A673 (cell line): ENCODE data around the gene FBXL7. TPM values are rescaled to one million over a fixed set of nuclear protein-coding genes. Genes with fewer than 3 reads are reported as not detected.

Experiments
- BruUV-seq: library from RNA; stranded (reverse); fragments of 400-500 nt; replicated peaks from 2 replicates; lab custom pipeline; 2021; lab: Mats Ljungman, UMichigan
- CTCF ChIA-PET: fragments of 300-600 bp; sonication (Branson Sonifier 250); formaldehyde crosslinking; loops from one replicate; lab custom pipeline; 2022; ENCODE audit warnings: antibody characterized with exemption; lab: Charles Lee
- POLR2A ChIA-PET: fragments of 300-600 bp; sonication (Branson Sonifier 250); formaldehyde crosslinking; loops from one replicate; lab custom pipeline; 2022; ENCODE audit warnings: antibody characterized with exemption; ENCODE audit not compliant: low non-redundant PET; lab: Charles Lee
- DNase-seq: peaks from one replicate; pipeline ENCODE4 v3.0.0-alpha.2; 2015; ENCODE audit warnings: low spot score
- H3K27ac ChIP-seq: fragments of 200-600 bp; sonication (generic); 2 replicates; pipeline ENCODE4 v1.5.1; 2016; ENCODE audit warnings: mixed run types, low read depth, mild to moderate bottlenecking, mixed read lengths, antibody characterized with exemption, low read length; ENCODE audit not compliant: poor library complexity, severe bottlenecking
- H3K27me3 ChIP-seq: fragments of 200-600 bp; sonication (generic); replicated peaks from 2 replicates; pipeline ENCODE4 v1.6.1; 2017; ENCODE audit warnings: mixed run types, low read depth, mild to moderate bottlenecking, mixed read lengths, antibody characterized with exemption, low read length; ENCODE audit not compliant: insufficient read depth, poor library complexity
- H3K36me3 ChIP-seq: fragments of 200-600 bp; sonication (generic); 2 replicates; pipeline ENCODE4 v1.6.1; 2016; ENCODE audit warnings: mixed run types, mild to moderate bottlenecking, mixed read lengths, antibody characterized with exemption, low read length; ENCODE audit not compliant: insufficient read depth, poor library complexity, severe bottlenecking
- H3K4me1 ChIP-seq: fragments of 200-600 bp; sonication (generic); 2 replicates; pipeline ENCODE4 v1.6.1; 2017; ENCODE audit warnings: mixed run types, mild to moderate bottlenecking, mixed read lengths, antibody characterized with exemption, low read length; ENCODE audit not compliant: insufficient read depth, poor library complexity, severe bottlenecking
- H3K4me3 ChIP-seq: fragments of 200-600 bp; sonication (generic); 2 replicates; pipeline ENCODE4 v1.5.1; 2016; ENCODE audit warnings: low read depth, mixed run types, mild to moderate bottlenecking, mixed read lengths, low read length; ENCODE audit not compliant: poor library complexity, severe bottlenecking
- H3K9me3 ChIP-seq: fragments of 200-600 bp; sonication (generic); 2 replicates; pipeline ENCODE4 v1.6.1; 2016; ENCODE audit warnings: mixed run types, low read depth, mild to moderate bottlenecking, mixed read lengths, antibody characterized with exemption, low read length; ENCODE audit not compliant: poor library complexity, severe bottlenecking
- CTCF ChIP-seq: fragments of 300-800, 200-600 bp; sonication (generic); conservative IDR thresholded peaks from 2 replicates; pipeline ENCODE4 v1.5.1; 2017; ENCODE audit warnings: low read depth, mild to moderate bottlenecking, antibody characterized with exemption, low read length, moderate library complexity, mixed read lengths
- EZH2 ChIP-seq: fragments of 200-600 bp; sonication (generic); IDR thresholded peaks from 2 replicates; pipeline ENCODE4 v1.6.1; 2017; ENCODE audit warnings: borderline replicate concordance, low read depth, mild to moderate bottlenecking, mixed read lengths, antibody characterized with exemption, low read length; ENCODE audit not compliant: poor library complexity, severe bottlenecking
- intact Hi-C: fragments of 100-400 bp; cut with micrococcal nuclease; formaldehyde crosslinking; loops from one replicate; pipeline ENCODE4 v1.10.0; 2022; ENCODE audit not compliant: unreplicated experiment
- total RNA-seq: library from RNA; stranded (reverse); gene quantifications from 2 replicates; pipeline ENCODE4 v1.2.3, GENCODE V29; 2021

Gene FBXL7
- total RNA-seq, 1 experiment from 2014 or later: 5.9 TPM

DNA sequence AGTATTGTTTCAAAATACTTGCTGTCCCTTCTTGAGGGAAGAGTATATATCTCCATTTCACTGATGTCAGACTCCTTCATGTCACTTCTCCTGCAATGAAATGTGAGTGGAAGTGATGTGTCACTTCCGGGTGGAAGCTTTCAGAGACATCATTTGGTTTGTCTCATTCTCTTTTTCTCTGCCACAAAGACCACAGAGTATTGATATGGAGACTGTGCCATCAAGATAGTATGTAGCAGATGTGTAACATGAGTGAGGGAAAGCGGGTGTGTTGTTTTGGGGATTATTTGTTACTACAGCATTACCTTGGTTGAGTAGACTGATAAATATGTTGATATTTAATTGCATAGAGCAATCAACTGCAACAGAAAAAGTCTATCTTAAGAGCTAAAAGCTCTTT lies 169.8 kb downstream of the FBXL7 start:
- intact Hi-C loops: no loop called here
- H3K9me3 ChIP-seq: no peaks in the 10 kb centered on the region
- H3K36me3 ChIP-seq: no peaks in the 10 kb centered on the region
- H3K4me1 ChIP-seq: no peaks in the 10 kb centered on the region
- no TSS peak for BruUV-seq
- TF ChIP-seq EZH2 (no peak), CTCF (no peak)
- ChIA-PET POLR2A (no interaction called here), CTCF (no interaction called here)
- no peak for DNase-seq
- H3K27me3 ChIP-seq: no peaks in the 10 kb centered on the region
- H3K4me3 ChIP-seq: no peak overlapping the region
- H3K27ac ChIP-seq: no peak overlapping the region

DNA sequence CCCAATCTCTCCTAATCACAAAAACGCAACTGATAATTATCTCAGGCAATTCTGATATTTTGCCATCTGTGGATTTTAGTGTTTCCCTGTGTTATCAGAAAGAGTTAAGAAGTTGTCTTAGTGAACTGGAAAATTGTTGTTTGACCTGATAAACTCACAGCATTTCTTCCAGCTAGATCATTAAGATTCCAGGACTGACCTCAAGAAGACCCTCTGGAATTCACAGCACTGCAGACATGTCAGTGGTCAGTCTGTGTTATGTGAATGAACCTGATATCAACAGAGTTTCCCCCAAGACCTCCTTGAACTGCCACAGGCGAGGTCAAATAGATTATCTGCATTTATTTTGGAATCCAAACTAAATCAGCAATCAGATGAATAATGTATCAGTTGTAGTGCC lies 174.7 kb downstream of the FBXL7 start:
- Histone ChIP-seq H3K27ac (no peak overlapping the region), H3K36me3 (no peaks in the 10 kb centered on the region), H3K9me3 (no peaks in the 10 kb centered on the region), H3K27me3 (no peaks in the 10 kb centered on the region), H3K4me3 (no peak overlapping the region), H3K4me1 (no peaks in the 10 kb centered on the region)
- intact Hi-C loops: no loop called here
- ChIA-PET POLR2A (no interaction called here), CTCF (no interaction called here)
- TF ChIP-seq EZH2 (no peak), CTCF (no peak)
- no peak for DNase-seq
- BruUV-seq: no TSS peak

DNA sequence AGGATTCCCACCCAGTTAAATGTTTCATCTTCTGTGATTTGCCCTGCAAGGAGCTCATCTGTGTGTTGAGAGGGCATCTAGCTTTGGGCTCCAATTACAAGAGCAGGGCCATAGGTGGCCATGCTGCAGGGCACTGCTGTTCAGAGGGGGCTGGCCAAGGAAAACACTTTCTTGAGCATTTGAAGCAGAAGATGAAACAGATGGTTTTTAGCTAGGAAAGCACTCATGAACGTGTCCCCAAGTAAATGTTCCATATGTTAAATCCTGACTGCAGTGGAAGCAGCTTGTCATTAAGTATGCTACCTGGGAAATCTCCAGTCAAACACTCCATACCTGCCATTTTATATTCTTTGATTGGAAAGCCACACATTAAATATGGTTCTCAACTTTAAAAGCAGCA lies 176.6 kb downstream of the FBXL7 start:
- ChIA-PET POLR2A (no interaction called here), CTCF (no interaction called here)
- no peaks in the 10 kb centered on the region for H3K27me3 ChIP-seq
- no peaks in the 10 kb centered on the region for H3K9me3 ChIP-seq
- DNase-seq: no peak
- no peaks in the 10 kb centered on the region for H3K36me3 ChIP-seq
- intact Hi-C loops: no loop called here
- no peak overlapping the region for H3K27ac ChIP-seq
- no peaks in the 10 kb centered on the region for H3K4me1 ChIP-seq
- TF ChIP-seq CTCF: no peak
- TF ChIP-seq EZH2: no peak
- BruUV-seq: no TSS peak
- no peak overlapping the region for H3K4me3 ChIP-seq
